T-cell (primary cell): ENCODE data around the gene GCNT2. TPM values are rescaled to one million over a fixed set of nuclear protein-coding genes. Genes with fewer than 3 reads are reported as not detected.
"Not testable (repeated sequence)": the region's sequence is repeated elsewhere in the genome, so short reads cannot be mapped to it uniquely, and the experiment has no call there.

Experiments
- ATAC-seq, 4 experiments: fragments of 200-7000 bp in 3 of 4; fragments of 150-1000 bp in 1 of 4; cut with Tn5 transposase; replicated peaks in 1 of 4; 1 replicate in 3 of 4; 2 replicates in 1 of 4; pipeline ENCODE4 v1.10.0; 2021; ENCODE audit warnings: moderate library complexity in 3 of 4, mild to moderate bottlenecking in 2 of 4, moderate number of reproducible peaks in 1 of 4
- CTCF ChIA-PET, 2 donors: fragments of 300-600 bp; sonication (Branson Sonifier 250); formaldehyde crosslinking; loops; one replicate each; lab custom pipeline; 2022; ENCODE audit warnings: antibody characterized with exemption in 2 of 2; lab: Charles Lee
- POLR2A ChIA-PET, 2 donors: fragments of 300-600 bp; sonication (Branson Sonifier 250); formaldehyde crosslinking; loops; one replicate each; lab custom pipeline; 2022; ENCODE audit warnings: antibody characterized with exemption in 2 of 2; lab: Charles Lee
- DNase-seq, 35 experiments: peaks; one replicate each; pipeline versions ENCODE4 v3.0.0 to v3.0.0-alpha.2; 2013 to 2023
- H3K27ac ChIP-seq: one replicate; pipeline ENCODE4 v1.5.1; 2013; ENCODE audit warnings: low read length
- H3K27me3 ChIP-seq, 2 experiments: replicated peaks in 1 of 2; 1 replicate in 1 of 2; 2 replicates in 1 of 2; pipeline versions ENCODE4 v1.6.1 to v1.7.0; 2013; ENCODE audit warnings: low read length in 1 of 2, mixed read lengths in 1 of 2; ENCODE audit not compliant: control insufficient read depth in 2 of 2, insufficient read depth in 2 of 2; ENCODE audit errors: extremely low read depth in 1 of 2
- H3K36me3 ChIP-seq, 2 donors: 1 replicate in 1 of 2; 2 replicates in 1 of 2; pipeline versions ENCODE4 v1.6.1 to v1.7.0; 2013; ENCODE audit warnings: low read length in 1 of 2; ENCODE audit not compliant: control insufficient read depth in 2 of 2, insufficient read depth in 1 of 2; ENCODE audit errors: extremely low read depth in 1 of 2
- H3K4me1 ChIP-seq, 2 experiments: 1 replicate in 1 of 2; 2 replicates in 1 of 2; pipeline versions ENCODE4 v1.6.1 to v1.7.0; 2013; ENCODE audit warnings: low read length in 2 of 2, mixed read lengths in 1 of 2; ENCODE audit not compliant: insufficient read depth in 2 of 2, control insufficient read depth in 1 of 2; ENCODE audit errors: extremely low read depth in 1 of 2
- H3K4me3 ChIP-seq, 2 donors: 1 replicate in 1 of 2; 2 replicates in 1 of 2; pipeline versions ENCODE4 v1.5.1 to v1.7.0; 2013; ENCODE audit warnings: mild to moderate bottlenecking in 2 of 2, low read length in 1 of 2, moderate library complexity in 1 of 2; ENCODE audit not compliant: control insufficient read depth in 1 of 2; ENCODE audit errors: extremely low read depth in 1 of 2
- H3K9me3 ChIP-seq: 2 replicates; pipeline ENCODE4 v1.7.0; 2013
- H3K27ac Mint-ChIP-seq, 2 donors: one replicate each; pipeline ENCODE4 v1.8.0; 2020 to 2021; ENCODE audit warnings: mild to moderate bottlenecking in 2 of 2, mixed read lengths in 2 of 2
- H3K27me3 Mint-ChIP-seq, 2 donors: one replicate each; pipeline ENCODE4 v1.8.0; 2021 to 2022; ENCODE audit warnings: mixed read lengths in 2 of 2
- H3K36me3 Mint-ChIP-seq: one replicate; pipeline ENCODE4 v1.8.0; 2021; ENCODE audit warnings: mixed read lengths
- H3K4me1 Mint-ChIP-seq, 3 donors: one replicate each; pipeline ENCODE4 v1.8.0; 2020 to 2022; ENCODE audit warnings: mixed read lengths in 3 of 3, mild to moderate bottlenecking in 1 of 3
- H3K4me3 Mint-ChIP-seq, 3 donors: one replicate each; pipeline ENCODE4 v1.8.0; 2020 to 2022; ENCODE audit warnings: mild to moderate bottlenecking in 3 of 3, mixed read lengths in 3 of 3, moderate library complexity in 3 of 3
- H3K9me3 Mint-ChIP-seq, 3 donors: one replicate each; pipeline ENCODE4 v1.8.0; 2020 to 2022; ENCODE audit warnings: mixed read lengths in 3 of 3
- WGBS: methylation state at CpG from one replicate; pipeline ENCODE4 v1.1.5; 2013; ENCODE audit warnings: missing lambda C conversion rate; ENCODE audit not compliant: insufficient coverage; 5-methylcytosine and 5-hydroxymethylcytosine counted together
- total RNA-seq, 35 experiments: library from RNA in 6 of 35; stranded (reverse) in 6 of 35; fragments of 120-200 nt in 1 of 35; gene quantifications; one replicate each; pipeline versions ENCODE4 v1.2.1 to v1.2.4 and lab custom pipeline; 2013 to 2026

The GCNT2 gene
- total RNA-seq, 5 donors from 2014 or later (not counting 1 experiment from before 2014, with no cell fraction given), result 2.2 to 6.8 (median 2.9) TPM

GRCh38 chr6:10519408-10519697, 1.8 kb upstream of the GCNT2 start:
- H3K27ac Mint-ChIP-seq, H3K27me3 Mint-ChIP-seq, DNase-seq, H3K9me3 Mint-ChIP-seq, CTCF ChIA-PET, H3K27ac ChIP-seq, H3K4me3 Mint-ChIP-seq, H3K4me1 ChIP-seq, H3K4me3 ChIP-seq, H3K27me3 ChIP-seq, H3K4me1 Mint-ChIP-seq, POLR2A ChIA-PET, H3K36me3 Mint-ChIP-seq, H3K9me3 ChIP-seq, H3K36me3 ChIP-seq, ATAC-seq: not testable (repeated sequence)
- WGBS, result 80% methylated on average over 2 of the region's 8 CpGs

DNA sequence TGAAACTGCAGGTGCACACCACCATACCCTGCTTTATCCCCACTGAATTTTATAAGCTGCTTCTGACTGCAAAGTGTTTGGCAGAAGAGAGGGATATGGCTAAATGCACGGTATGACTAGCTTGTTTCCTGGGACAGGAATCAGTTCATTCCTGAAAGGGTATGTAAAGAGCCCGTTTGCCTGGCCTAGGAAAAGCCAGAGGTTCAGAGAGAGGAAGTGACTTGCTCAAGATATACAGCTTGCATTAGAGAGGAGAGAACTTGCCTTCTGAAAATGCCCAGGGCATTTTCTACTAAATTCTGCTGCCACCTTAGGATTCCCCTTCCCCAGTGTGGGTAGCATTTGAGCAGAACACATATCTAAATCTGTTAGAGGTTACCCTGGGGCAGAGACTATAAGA, 683 bp upstream of the GCNT2 start:
- Mint-ChIP-seq H3K9me3 (no peaks in the 10 kb centered on the region), H3K27me3 (peaks cover 5 to 10% of the 10 kb centered on the region in 2 donors), H3K27ac (no peak overlapping the region), H3K4me3 (no peak overlapping the region), H3K4me1 (no peaks in the 10 kb centered on the region), H3K36me3 (no peaks in the 10 kb centered on the region)
- ChIA-PET CTCF (no interaction called here), POLR2A (no interaction called here)
- ATAC-seq (no peak), DNase-seq (no peak)
- Histone ChIP-seq H3K36me3 (no peaks in the 10 kb centered on the region), H3K4me1 (no peaks in the 10 kb centered on the region), H3K4me3 (no peak overlapping the region), H3K9me3 (no peaks in the 10 kb centered on the region), H3K27ac (no peak overlapping the region), H3K27me3 (peaks cover 0 to 3% of the 10 kb centered on the region in 2 experiments)
- WGBS, result 63% methylated on average over 2 of the region's 2 CpGs

GRCh38 chr6:10522929-10523573, 1.9 kb downstream of the GCNT2 start:
- peaks cover 5 to 10% of the 10 kb centered on the region in 2 donors for H3K27me3 Mint-ChIP-seq
- Histone ChIP-seq H3K9me3 (no peaks in the 10 kb centered on the region), H3K36me3 (no peaks in the 10 kb centered on the region), H3K4me1 (peaks cover 0 to 2% of the 10 kb centered on the region in 2 experiments), H3K27me3 (peaks cover 0 to 3% of the 10 kb centered on the region in 2 experiments), H3K4me3 (no peak overlapping the region), H3K27ac (no peak overlapping the region)
- H3K27ac Mint-ChIP-seq, result no peak overlapping the region
- no peaks in the 10 kb centered on the region for H3K9me3 Mint-ChIP-seq
- no peak overlapping the region for H3K4me3 Mint-ChIP-seq
- H3K4me1 Mint-ChIP-seq, result peaks cover 0 to 5% (median 3%) of the 10 kb centered on the region in 3 donors
- ChIA-PET POLR2A (no interaction called here), CTCF (interaction anchor here in 1 of 2 donors (1.4 kb wide), 1 partner anchor 12 kb away, joined by 4 read pairs; no protein-coding TSS in a partner anchor)
- H3K36me3 Mint-ChIP-seq, result no peaks in the 10 kb centered on the region
- DNase-seq (no peak), ATAC-seq (no peak)
- WGBS, result 91% methylated on average over 21 of the region's 21 CpGs

DNA sequence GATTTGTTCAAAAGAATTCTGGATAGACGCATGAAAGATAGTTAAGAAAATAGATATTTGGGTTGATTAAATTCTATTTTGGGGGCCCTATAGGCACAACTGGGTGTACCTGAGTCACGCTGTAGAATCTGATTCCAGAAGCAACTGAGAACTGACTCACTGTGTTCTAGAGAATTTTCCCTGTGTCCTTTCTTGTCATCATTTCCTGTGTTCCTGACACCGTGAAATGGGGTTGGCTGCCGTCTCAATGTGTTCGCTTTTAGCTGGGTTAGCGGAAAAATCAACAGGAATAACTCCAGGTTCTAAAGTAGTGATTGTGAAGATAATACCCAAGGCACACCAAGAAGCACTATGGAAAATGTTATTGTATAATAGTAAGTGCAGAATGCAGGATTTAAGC, 5.0 kb downstream of the GCNT2 start:
- Mint-ChIP-seq H3K9me3 (no peaks in the 10 kb centered on the region), H3K36me3 (no peaks in the 10 kb centered on the region), H3K27me3 (peaks cover 0 to 3% of the 10 kb centered on the region in 2 donors), H3K27ac (no peak overlapping the region), H3K4me1 (peaks cover 22 to 25% (median 23%) of the 10 kb centered on the region in 3 donors), H3K4me3 (no peak overlapping the region)
- POLR2A ChIA-PET, result no interaction called here
- Histone ChIP-seq H3K4me1 (peaks cover 0 to 25% of the 10 kb centered on the region in 2 experiments), H3K9me3 (no peaks in the 10 kb centered on the region), H3K27me3 (peaks cover 0 to 3% of the 10 kb centered on the region in 2 experiments), H3K36me3 (no peaks in the 10 kb centered on the region), H3K4me3 (no peak overlapping the region), H3K27ac (no peak overlapping the region)
- no peak for DNase-seq
- CTCF ChIA-PET, result no interaction called here
- ATAC-seq, result no peak
- 81% methylated on average over 6 of the region's 6 CpGs for WGBS

DNA sequence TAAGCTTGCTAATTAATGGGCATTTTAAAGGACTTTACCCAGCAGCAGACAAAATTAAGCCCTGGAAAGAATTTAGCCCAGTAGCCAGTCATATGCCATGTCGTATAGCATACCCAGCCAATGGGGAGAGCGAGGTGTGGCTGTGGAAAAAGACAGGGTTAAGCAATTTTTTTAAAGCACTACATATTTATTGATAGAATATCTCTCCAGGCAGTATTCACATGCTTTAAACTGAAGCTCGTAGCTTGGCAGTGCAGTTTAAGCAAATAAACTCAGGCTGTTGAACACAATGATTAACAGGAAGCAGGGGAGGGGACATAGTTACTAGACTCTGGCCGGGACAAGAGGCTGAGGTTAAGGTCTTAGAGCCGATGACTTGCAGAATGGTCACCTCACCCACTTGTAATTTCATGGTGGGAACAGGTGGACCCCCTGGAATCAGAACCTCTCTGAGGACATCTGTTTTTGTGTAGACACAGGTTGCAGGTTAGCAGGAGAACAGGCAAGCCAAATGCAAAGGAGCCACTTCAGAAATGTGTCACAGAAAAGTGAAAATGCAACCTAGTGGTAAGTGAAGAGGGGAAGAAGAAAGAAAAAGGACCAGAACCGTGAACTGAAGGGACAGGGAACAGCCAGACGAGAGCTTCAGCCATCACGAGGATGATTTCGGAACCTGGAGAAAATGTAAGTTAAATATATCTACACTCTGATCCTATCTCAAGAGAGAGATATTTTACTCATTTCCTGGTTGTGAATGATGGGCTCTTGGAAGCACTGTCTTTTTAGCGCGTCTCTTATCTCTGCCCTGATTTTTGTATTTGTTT, 7.2 kb downstream of the GCNT2 start:
- peak overlapping the region; percentile 78 to 94 for H3K27ac Mint-ChIP-seq
- H3K9me3 Mint-ChIP-seq, result no peaks in the 10 kb centered on the region
- DNase-seq (peak in 7 of 35 experiments; percentile 2 to 40 (median 15)), ATAC-seq (peak; percentile 70 to 81 (median 77))
- ChIA-PET POLR2A (interaction anchor here in 1 of 2 donors (0.6 kb wide), 1 partner anchor 227 kb away, joined by 3 read pairs; no protein-coding TSS in a partner anchor), CTCF (interaction anchor here in 1 of 2 donors (0.6 to 1.2 kb wide), 2 partner anchors 50 to 268 kb away, joined by 3 read pairs; no protein-coding TSS in a partner anchor)
- WGBS, result 0% methylated on average over 2 of the region's 11 CpGs
- Histone ChIP-seq H3K4me1 (peaks cover 0 to 40% of the 10 kb centered on the region in 2 experiments), H3K27me3 (peaks cover 0 to 5% of the 10 kb centered on the region in 2 experiments), H3K4me3 (peak overlapping the region; percentile 61 to 84), H3K9me3 (no peaks in the 10 kb centered on the region), H3K36me3 (no peaks in the 10 kb centered on the region), H3K27ac (peak overlapping the region; percentile 39)
- H3K4me1 Mint-ChIP-seq, result peaks cover 42 to 45% (median 44%) of the 10 kb centered on the region in 3 donors
- peak overlapping the region; percentile 89 to 93 (median 90) for H3K4me3 Mint-ChIP-seq
- peaks cover 3% of the 10 kb centered on the region for H3K36me3 Mint-ChIP-seq
- peaks cover 0 to 1% of the 10 kb centered on the region in 2 donors for H3K27me3 Mint-ChIP-seq

DNA sequence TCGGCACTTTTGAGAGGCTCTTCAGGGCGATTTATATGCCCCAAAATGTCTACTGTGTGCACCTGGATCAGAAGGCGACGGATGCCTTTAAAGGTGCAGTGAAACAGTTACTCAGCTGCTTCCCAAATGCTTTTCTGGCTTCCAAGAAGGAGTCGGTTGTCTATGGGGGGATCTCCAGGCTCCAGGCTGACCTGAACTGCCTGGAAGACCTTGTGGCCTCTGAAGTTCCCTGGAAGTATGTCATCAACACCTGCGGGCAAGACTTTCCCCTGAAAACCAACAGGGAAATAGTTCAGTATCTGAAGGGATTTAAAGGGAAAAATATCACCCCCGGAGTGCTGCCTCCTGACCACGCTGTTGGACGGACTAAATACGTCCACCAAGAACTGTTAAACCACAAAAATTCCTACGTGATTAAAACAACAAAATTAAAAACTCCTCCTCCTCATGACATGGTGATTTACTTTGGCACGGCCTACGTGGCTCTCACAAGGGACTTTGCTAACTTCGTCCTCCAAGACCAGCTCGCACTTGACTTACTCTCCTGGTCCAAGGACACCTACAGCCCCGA, 8.2 kb downstream of the GCNT2 start:
- Mint-ChIP-seq H3K27me3 (no peaks in the 10 kb centered on the region), H3K36me3 (peaks cover 3% of the 10 kb centered on the region), H3K9me3 (no peaks in the 10 kb centered on the region), H3K27ac (peak overlapping the region; percentile 82 to 94), H3K4me3 (peak overlapping the region; percentile 89 to 93 (median 90)), H3K4me1 (peaks cover 45 to 54% (median 51%) of the 10 kb centered on the region in 3 donors)
- DNase-seq (no peak), ATAC-seq (peak in 2 of 4 experiments; percentile 10 to 21)
- H3K4me1 ChIP-seq, result peaks cover 0 to 49% of the 10 kb centered on the region in 2 experiments
- H3K36me3 ChIP-seq, result no peaks in the 10 kb centered on the region
- CTCF ChIA-PET, result interaction anchor here in 1 of 2 donors (0.6 kb wide), 1 partner anchor 267 kb away, joined by 3 read pairs; no protein-coding TSS in a partner anchor
- no peaks in the 10 kb centered on the region for H3K9me3 ChIP-seq
- peak overlapping the region; percentile 42 to 61 for H3K4me3 ChIP-seq
- 31% methylated on average over 10 of the region's 16 CpGs for WGBS
- H3K27me3 ChIP-seq, result peaks cover 0 to 5% of the 10 kb centered on the region in 2 experiments
- H3K27ac ChIP-seq, result peak overlapping the region; percentile 39
- POLR2A ChIA-PET, result interaction anchor here in 1 of 2 donors (0.6 kb wide), 1 partner anchor 226 kb away, joined by 3 read pairs; no protein-coding TSS in a partner anchor
